Measurements from ENCODE around the gene CAMKMT.

Gene CAMKMT

GRCh38 chr2:44596537-44597320 lies 235.0 kb downstream of the CAMKMT start:
- no peak for DNase-seq (ENCODE audit: low read depth in 2 of 2)

GRCh38 chr2:44598330-44599119 lies 236.8 kb downstream of the CAMKMT start:
- no peak for DNase-seq (ENCODE audit: low read depth in 2 of 2)

- DNase-seq (ENCODE audit: low read depth in 2 of 2), result no peak
Observed at GRCh38 chr2:44599130-44599529, 237.4 kb downstream of the CAMKMT start.

GRCh38 chr2:44602446-44602845 lies 240.7 kb downstream of the CAMKMT start:
- DNase-seq (ENCODE audit: low read depth in 2 of 2), result no peak

- DNase-seq (ENCODE audit: low read depth in 2 of 2), result no peak
Observed at GRCh38 chr2:44605511-44605910, 243.8 kb downstream of the CAMKMT start.

- no peak for DNase-seq (ENCODE audit: low read depth in 2 of 2)
Observed at GRCh38 chr2:44612276-44612675, 250.5 kb downstream of the CAMKMT start.

- no peak for DNase-seq (ENCODE audit: low read depth in 2 of 2)
Observed at GRCh38 chr2:44614940-44615339, 253.2 kb downstream of the CAMKMT start.

GRCh38 chr2:44615950-44616518 lies 254.3 kb downstream of the CAMKMT start:
- no peak for DNase-seq (ENCODE audit: low read depth in 2 of 2)

GRCh38 chr2:44616667-44617155 lies 255.0 kb downstream of the CAMKMT start:
- no peak for DNase-seq (ENCODE audit: low read depth in 2 of 2)

GRCh38 chr2:44618251-44619023 lies 256.7 kb downstream of the CAMKMT start:
- DNase-seq (ENCODE audit: low read depth in 2 of 2), result no peak

- DNase-seq (ENCODE audit: low read depth in 2 of 2), result no peak
Observed at GRCh38 chr2:44620189-44620990, 258.6 kb downstream of the CAMKMT start.

GRCh38 chr2:44623622-44624351 lies 262.0 kb downstream of the CAMKMT start:
- DNase-seq (ENCODE audit: low read depth in 2 of 2), result no peak

- DNase-seq (ENCODE audit: low read depth in 2 of 2), result no peak
Observed at GRCh38 chr2:44628297-44628696, 266.6 kb downstream of the CAMKMT start.

- DNase-seq (ENCODE audit: low read depth in 2 of 2), result no peak
Observed at GRCh38 chr2:44632931-44633689, 271.4 kb downstream of the CAMKMT start.

- no peak for DNase-seq (ENCODE audit: low read depth in 2 of 2)
Observed at GRCh38 chr2:44635725-44636124, 274.0 kb downstream of the CAMKMT start.

GRCh38 chr2:44638649-44639048 lies 276.9 kb downstream of the CAMKMT start:
- no peak for DNase-seq (ENCODE audit: low read depth in 2 of 2)

GRCh38 chr2:44639399-44639798 lies 277.7 kb downstream of the CAMKMT start:
- no peak for DNase-seq (ENCODE audit: low read depth in 2 of 2)

- DNase-seq (ENCODE audit: low read depth in 2 of 2), result no peak
Observed at GRCh38 chr2:44642123-44642857, 280.5 kb downstream of the CAMKMT start.

- no peak for DNase-seq (ENCODE audit: low read depth in 2 of 2)
Observed at GRCh38 chr2:44645937-44646336, 284.2 kb downstream of the CAMKMT start.

All from stimulated activated CD8-positive, alpha-beta memory T cell treated with anti-CD3 and anti-CD28 coated beads, Interleukin-7, amount 100 ng/mL, for 4 hours (primary cell).